ENCODE results near the gene TAS2R50.
"Not testable (repeated sequence)": the region's sequence is repeated elsewhere in the genome, so short reads cannot be mapped to it uniquely, and the experiment has no call there.

The TAS2R50 gene, protein sequence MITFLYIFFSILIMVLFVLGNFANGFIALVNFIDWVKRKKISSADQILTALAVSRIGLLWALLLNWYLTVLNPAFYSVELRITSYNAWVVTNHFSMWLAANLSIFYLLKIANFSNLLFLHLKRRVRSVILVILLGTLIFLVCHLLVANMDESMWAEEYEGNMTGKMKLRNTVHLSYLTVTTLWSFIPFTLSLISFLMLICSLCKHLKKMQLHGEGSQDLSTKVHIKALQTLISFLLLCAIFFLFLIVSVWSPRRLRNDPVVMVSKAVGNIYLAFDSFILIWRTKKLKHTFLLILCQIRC
- total RNA-seq, result 0 to 3.9 (median 0.51) reads per million in 9 experiments

GRCh38 chr12:10986812-10987211, at the start of gene TAS2R50:
TAS2R50 (minus strand) TSS chr12:10986912; CDS start chr12:10986860, 52 bp downstream.
- no peak for DNase-seq
- H3K4me3 Mint-ChIP-seq, result no peak within 1 kb of the TSS
- H3K27me3 Mint-ChIP-seq, result peaks cover 0 to 13% of the 10 kb centered on the region in 2 donors
- no peaks in the 10 kb centered on the region for H3K36me3 Mint-ChIP-seq (ENCODE audit: insufficient read depth)
- no peaks in the 10 kb centered on the region for H3K9me3 Mint-ChIP-seq
- no peak for ATAC-seq (replicated peaks)
- peaks cover 13 to 17% of the 10 kb centered on the region in 2 donors for H3K4me1 Mint-ChIP-seq (ENCODE audit: low read depth in 2 of 2)
- no peak within 1 kb of the TSS for H3K27ac Mint-ChIP-seq

- not testable (repeated sequence) for H3K27me3 Mint-ChIP-seq; H3K4me1 Mint-ChIP-seq (ENCODE audit: low read depth in 2 of 2); H3K9me3 Mint-ChIP-seq; H3K4me3 Mint-ChIP-seq; H3K27ac Mint-ChIP-seq; DNase-seq; H3K36me3 Mint-ChIP-seq (ENCODE audit: insufficient read depth); ATAC-seq (replicated peaks)
These were observed 47.2 kb upstream of the TAS2R50 start for GRCh38 chr12:11033959-11034358.

GRCh38 chr12:11031307-11031706, 44.6 kb upstream of the TAS2R50 start, which contains the start of gene TAS2R31:
TAS2R31 (minus strand) TSS chr12:11031407; CDS start chr12:11031335, 72 bp downstream.
- Mint-ChIP-seq H3K27ac (no peak within 1 kb of the TSS), H3K36me3 (ENCODE audit: insufficient read depth) (peaks cover 12% of the 10 kb centered on the region), H3K27me3 (no peaks in the 10 kb centered on the region), H3K9me3 (no peaks in the 10 kb centered on the region), H3K4me3 (no peak within 1 kb of the TSS), H3K4me1 (ENCODE audit: low read depth in 2 of 2) (peaks cover 0 to 3% of the 10 kb centered on the region in 2 donors)
- DNase-seq, result no peak
- ATAC-seq (replicated peaks), result no peak

DNA sequence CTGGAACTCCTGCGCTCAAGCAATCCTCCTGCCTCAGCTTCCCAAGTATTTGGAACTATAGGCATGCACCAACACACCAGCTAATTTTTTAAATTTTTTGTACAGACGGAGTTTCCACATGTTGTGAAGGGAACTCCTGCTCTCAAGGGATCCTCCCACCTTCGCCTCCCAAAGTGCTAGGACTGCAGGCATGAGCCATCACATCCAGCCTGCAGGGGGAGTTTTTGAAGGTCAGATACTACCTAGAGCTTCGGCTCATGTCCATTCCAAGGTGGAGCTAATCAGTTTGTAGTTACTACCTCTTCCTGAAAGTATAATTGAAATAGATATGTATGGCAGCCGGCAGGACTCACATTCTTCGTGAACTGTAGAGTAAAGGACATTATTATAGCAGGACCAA, 39.4 kb upstream of the TAS2R50 start:
- H3K36me3 Mint-ChIP-seq (ENCODE audit: insufficient read depth), result peaks cover 6% of the 10 kb centered on the region

DNA sequence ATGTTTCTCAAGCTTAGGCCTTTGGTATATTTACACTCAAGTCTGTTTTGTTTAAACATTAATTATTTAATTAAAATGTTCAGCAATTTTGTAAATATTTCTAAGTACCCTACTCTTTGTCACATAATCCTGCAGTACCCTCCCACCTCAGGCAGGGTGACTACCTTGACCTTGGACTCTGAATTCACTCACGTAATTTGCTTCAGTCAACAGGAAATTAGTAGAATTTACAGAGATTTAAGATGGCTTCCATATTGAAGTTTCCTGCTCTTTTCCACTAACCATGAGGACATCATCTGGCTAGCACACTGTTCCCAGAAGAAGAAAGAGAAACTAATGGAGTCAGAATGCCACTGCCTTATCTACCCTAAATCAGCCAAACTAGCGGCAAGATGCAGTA, 36.7 kb upstream of the TAS2R50 start:
- no peaks in the 10 kb centered on the region for H3K9me3 Mint-ChIP-seq
- DNase-seq (no peak), ATAC-seq (replicated peaks) (no peak)
- no peak overlapping the region for H3K4me3 Mint-ChIP-seq
- no peak overlapping the region for H3K27ac Mint-ChIP-seq
- peaks cover 0 to 6% of the 10 kb centered on the region in 2 donors for H3K4me1 Mint-ChIP-seq (ENCODE audit: low read depth in 2 of 2)
- H3K27me3 Mint-ChIP-seq, result no peaks in the 10 kb centered on the region
- H3K36me3 Mint-ChIP-seq (ENCODE audit: insufficient read depth), result peaks cover 1% of the 10 kb centered on the region

More for the DNA sequence above, 39.4 kb upstream of the TAS2R50 start:
- DNase-seq, result no peak
- Mint-ChIP-seq H3K4me3 (no peak overlapping the region), H3K27ac (no peak overlapping the region), H3K4me1 (ENCODE audit: low read depth in 2 of 2) (peaks cover 0 to 6% of the 10 kb centered on the region in 2 donors), H3K27me3 (no peaks in the 10 kb centered on the region), H3K9me3 (no peaks in the 10 kb centered on the region)
- ATAC-seq (replicated peaks), result no peak

DNA sequence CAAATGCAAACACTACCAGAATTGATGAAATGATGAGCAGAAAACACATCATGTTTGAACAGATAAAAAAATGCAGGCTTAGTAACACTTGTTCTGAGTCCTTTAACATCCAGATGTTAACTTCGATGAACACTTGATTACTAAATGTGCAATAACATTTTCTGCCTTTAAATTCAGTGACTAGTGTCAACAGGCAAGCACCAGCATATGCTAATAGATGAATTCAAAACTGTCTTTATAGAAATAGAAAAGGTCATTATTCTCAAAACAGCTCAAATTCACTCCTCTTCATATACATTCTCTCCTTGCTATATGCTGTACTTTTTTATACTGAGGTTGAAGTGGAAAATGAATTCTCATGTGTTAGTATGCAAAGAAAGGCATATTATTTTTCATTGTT, 35.8 kb upstream of the TAS2R50 start, which contains the start of gene TAS2R19:
Gene TAS2R19 (minus strand): TSS at position 101 of the 400 bp plus-strand sequence. CDS start 49 bp downstream, at position 52.
- no peak for DNase-seq
- Mint-ChIP-seq H3K4me3 (no peak within 1 kb of the TSS), H3K4me1 (ENCODE audit: low read depth in 2 of 2) (peaks cover 0 to 8% of the 10 kb centered on the region in 2 donors), H3K9me3 (no peaks in the 10 kb centered on the region), H3K27ac (no peak within 1 kb of the TSS), H3K27me3 (no peaks in the 10 kb centered on the region), H3K36me3 (ENCODE audit: insufficient read depth) (peaks cover 1% of the 10 kb centered on the region)
- ATAC-seq (replicated peaks), result no peak

DNA sequence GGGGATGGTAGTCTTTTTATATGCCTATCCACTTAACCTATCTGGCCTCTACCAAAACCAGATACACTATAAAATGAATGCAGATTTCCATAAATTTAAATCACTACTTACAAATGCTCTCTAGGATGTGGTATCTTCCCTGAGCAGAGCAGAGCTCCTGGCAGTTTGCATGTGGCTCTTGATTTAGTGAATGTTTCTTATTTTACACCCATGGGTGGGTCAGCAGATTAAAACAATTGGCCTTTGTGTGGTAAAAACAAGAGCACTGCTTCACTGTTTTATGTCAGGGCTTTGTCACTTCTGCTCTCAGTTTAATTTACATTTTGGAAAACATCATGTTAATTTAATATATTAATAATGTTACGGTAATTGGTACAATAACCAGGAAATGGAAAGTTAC, 30.2 kb upstream of the TAS2R50 start:
- peaks cover 4 to 6% of the 10 kb centered on the region in 2 donors for H3K4me1 Mint-ChIP-seq (ENCODE audit: low read depth in 2 of 2)
- no peaks in the 10 kb centered on the region for H3K9me3 Mint-ChIP-seq
- no peak overlapping the region for H3K4me3 Mint-ChIP-seq
- DNase-seq (no peak), ATAC-seq (replicated peaks) (no peak)
- H3K27ac Mint-ChIP-seq, result no peak overlapping the region
- H3K36me3 Mint-ChIP-seq (ENCODE audit: insufficient read depth), result peaks cover 2% of the 10 kb centered on the region
- no peaks in the 10 kb centered on the region for H3K27me3 Mint-ChIP-seq

DNA sequence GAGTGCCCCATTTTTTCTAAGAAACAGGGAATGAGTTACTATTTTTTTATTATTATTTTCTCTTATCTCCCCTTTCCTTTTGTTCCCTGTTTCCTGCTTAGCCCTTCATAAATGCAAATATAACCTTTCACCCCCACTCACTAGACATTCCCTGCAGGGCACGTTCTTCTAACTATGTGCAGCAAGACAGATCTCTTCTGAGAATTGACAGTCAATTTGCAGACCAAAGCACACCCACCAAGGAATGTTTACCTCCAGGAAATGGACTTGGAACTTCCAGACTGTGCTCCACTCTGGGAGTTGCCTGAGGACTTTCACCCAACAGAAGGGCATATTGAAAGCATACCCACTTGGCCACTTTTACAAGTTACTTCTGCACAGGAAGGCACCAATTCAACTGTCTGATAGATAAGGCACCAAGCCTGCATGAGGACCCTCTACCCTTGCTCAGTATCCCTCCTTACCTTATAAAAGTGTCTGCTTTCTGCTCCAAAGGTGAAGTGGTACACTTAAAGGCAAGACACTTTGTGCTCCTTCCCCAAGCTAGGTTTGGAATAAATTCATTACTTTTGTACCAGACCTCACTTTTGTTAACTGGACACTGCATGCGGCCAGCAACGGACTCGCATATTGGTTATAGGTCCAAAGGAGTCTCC, 29.2 kb upstream of the TAS2R50 start:
- no peak overlapping the region for H3K27ac Mint-ChIP-seq
- H3K9me3 Mint-ChIP-seq, result no peaks in the 10 kb centered on the region
- H3K27me3 Mint-ChIP-seq, result no peaks in the 10 kb centered on the region
- H3K4me3 Mint-ChIP-seq, result no peak overlapping the region
- H3K4me1 Mint-ChIP-seq (ENCODE audit: low read depth in 2 of 2), result peaks cover 4 to 5% of the 10 kb centered on the region in 2 donors
- ATAC-seq (replicated peaks) (no peak), DNase-seq (no peak)
- H3K36me3 Mint-ChIP-seq (ENCODE audit: insufficient read depth), result peaks cover 2% of the 10 kb centered on the region

GRCh38 chr12:11014234-11014633, 27.5 kb upstream of the TAS2R50 start:
- Mint-ChIP-seq H3K27ac (no peak overlapping the region), H3K27me3 (no peaks in the 10 kb centered on the region), H3K9me3 (no peaks in the 10 kb centered on the region), H3K4me3 (no peak overlapping the region), H3K4me1 (ENCODE audit: low read depth in 2 of 2) (peaks cover 4 to 5% of the 10 kb centered on the region in 2 donors), H3K36me3 (ENCODE audit: insufficient read depth) (peaks cover 2% of the 10 kb centered on the region)
- DNase-seq (no peak), ATAC-seq (replicated peaks) (no peak)

DNA sequence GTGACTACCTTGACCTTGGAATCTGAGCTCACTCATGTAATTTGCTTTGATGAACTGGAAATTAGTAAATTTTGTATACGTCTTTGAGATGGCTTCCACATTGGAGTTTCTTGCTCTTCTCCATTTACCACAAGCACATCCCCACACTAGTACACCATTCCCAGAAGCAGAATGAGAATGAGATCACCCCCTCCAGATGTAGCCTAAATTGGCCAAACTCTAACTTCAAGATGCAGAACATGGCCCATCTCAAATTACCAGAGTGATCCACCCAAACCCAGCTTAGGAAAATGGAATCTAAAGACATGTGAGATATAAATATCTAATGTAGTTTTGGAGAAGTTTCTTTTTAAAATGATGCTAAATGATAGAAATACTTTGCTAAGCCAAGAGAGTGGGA, 20.9 kb upstream of the TAS2R50 start:
- no peak overlapping the region for H3K27ac Mint-ChIP-seq
- no peak overlapping the region for H3K4me3 Mint-ChIP-seq
- no peaks in the 10 kb centered on the region for H3K4me1 Mint-ChIP-seq (ENCODE audit: low read depth in 2 of 2)
- ATAC-seq (replicated peaks) (no peak), DNase-seq (no peak)
- H3K9me3 Mint-ChIP-seq, result no peaks in the 10 kb centered on the region
- H3K36me3 Mint-ChIP-seq (ENCODE audit: insufficient read depth), result no peaks in the 10 kb centered on the region
- H3K27me3 Mint-ChIP-seq, result no peaks in the 10 kb centered on the region

DNA sequence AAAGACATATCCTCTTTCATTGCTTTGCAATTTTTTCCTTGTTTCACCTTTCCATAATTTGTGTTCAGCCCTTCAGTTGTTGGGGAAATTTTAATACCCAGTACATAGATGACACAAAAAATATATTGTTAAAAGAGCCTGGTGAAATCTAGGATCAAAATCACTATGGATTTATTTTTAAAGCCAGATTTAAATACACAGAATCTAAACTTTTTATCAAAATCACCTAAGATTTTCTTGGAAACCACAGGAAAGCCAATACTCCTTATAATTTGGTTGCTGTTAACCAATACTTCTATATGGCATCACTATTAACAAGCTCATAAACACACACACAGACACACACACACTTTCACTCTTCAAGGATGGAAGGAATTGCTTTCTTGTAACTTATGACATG, 11.5 kb upstream of the TAS2R50 start, which contains the start of gene TAS2R20:
Gene TAS2R20 (minus strand): TSS at position 101 of the 400 bp plus-strand sequence. CDS start 429 bp downstream, outside the sequence.
- no peaks in the 10 kb centered on the region for H3K36me3 Mint-ChIP-seq (ENCODE audit: insufficient read depth)
- H3K27ac Mint-ChIP-seq, result no peak within 1 kb of the TSS
- ATAC-seq (replicated peaks), result no peak

GRCh38 chr12:10994307-10994706, 7.6 kb upstream of the TAS2R50 start:
- no peak for ATAC-seq (replicated peaks)
- H3K9me3 Mint-ChIP-seq, result no peaks in the 10 kb centered on the region
- H3K27ac Mint-ChIP-seq, result no peak overlapping the region
- H3K27me3 Mint-ChIP-seq, result peaks cover 0 to 5% of the 10 kb centered on the region in 2 donors
- no peaks in the 10 kb centered on the region for H3K36me3 Mint-ChIP-seq (ENCODE audit: insufficient read depth)
- H3K4me3 Mint-ChIP-seq, result no peak overlapping the region
- DNase-seq, result no peak
- no peaks in the 10 kb centered on the region for H3K4me1 Mint-ChIP-seq (ENCODE audit: low read depth in 2 of 2)

More for the DNA sequence above, 11.5 kb upstream of the TAS2R50 start, which contains the start of gene TAS2R20:
- no peaks in the 10 kb centered on the region for H3K27me3 Mint-ChIP-seq
- H3K4me3 Mint-ChIP-seq, result no peak within 1 kb of the TSS
- no peak for DNase-seq
- H3K9me3 Mint-ChIP-seq, result no peaks in the 10 kb centered on the region
- peaks cover 0 to 4% of the 10 kb centered on the region in 2 donors for H3K4me1 Mint-ChIP-seq (ENCODE audit: low read depth in 2 of 2)

DNA sequence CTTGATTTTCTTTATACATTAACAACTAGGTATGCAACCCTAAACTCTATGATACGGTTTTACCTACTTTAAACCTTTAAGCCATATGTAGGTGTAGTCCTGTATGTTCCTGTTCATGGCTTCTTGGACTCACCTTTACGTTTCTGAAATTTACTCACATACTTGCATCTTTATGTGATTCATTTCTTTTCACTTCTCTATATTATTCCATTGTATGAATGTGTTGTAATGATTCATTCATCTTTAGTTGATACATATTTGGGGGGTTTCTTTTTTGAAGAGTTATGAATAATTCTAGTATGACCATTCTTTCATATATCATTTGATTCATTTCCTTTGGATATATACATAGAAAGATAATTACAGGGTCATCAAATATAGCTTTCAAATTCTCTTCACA, 2.4 kb upstream of the TAS2R50 start:
- Mint-ChIP-seq H3K9me3 (no peaks in the 10 kb centered on the region), H3K36me3 (ENCODE audit: insufficient read depth) (no peaks in the 10 kb centered on the region), H3K4me1 (ENCODE audit: low read depth in 2 of 2) (peaks cover 0 to 3% of the 10 kb centered on the region in 2 donors), H3K27me3 (peaks cover 0 to 13% of the 10 kb centered on the region in 2 donors), H3K27ac (no peak overlapping the region), H3K4me3 (no peak overlapping the region)
- ATAC-seq (replicated peaks) (no peak), DNase-seq (no peak)
